T-helper 1 cell treated with Interleukin-12 subunit alpha and Interleukin-12 subunit beta and Interleukin-4 antibody, amounts not matched to agents 30 ng/mL and 1 ng/mL, for 36 hours (primary cell): ENCODE measurements around the gene ACP4. TPM values are rescaled to one million over a fixed set of nuclear protein-coding genes. Genes with fewer than 3 reads are reported as not detected.
"Not testable (repeated sequence)": the region's sequence is repeated elsewhere in the genome, so short reads cannot be mapped to it uniquely, and the experiment has no call there.

Experiments
- intact Hi-C: fragments of 100-400 bp; cut with micrococcal nuclease; formaldehyde crosslinking; loops from one replicate; pipeline ENCODE4 v1.15.1; 2024
- total RNA-seq: library from RNA; stranded (reverse); gene quantifications from 2 replicates; pipeline ENCODE4 v1.2.3, GENCODE V29; 2022

Gene ACP4
- total RNA-seq, 1 donor from 2014 or later: not detected

- intact Hi-C loops: no loop called here
These were observed 6.6 kb downstream of the ACP4 start for GRCh38 chr19:50796634-50797428.

- intact Hi-C loops: no loop called here
These were observed 7.2 kb downstream of the ACP4 start for GRCh38 chr19:50797429-50797780.

GRCh38 chr19:50797781-50798658 lies 7.8 kb downstream of the ACP4 start:
- intact Hi-C loops: no loop called here

- intact Hi-C loops: no loop called here
These were observed 8.7 kb downstream of the ACP4 start for GRCh38 chr19:50798659-50799546.

GRCh38 chr19:50799547-50799851 lies 9.3 kb downstream of the ACP4 start:
- intact Hi-C loops: no loop called here

- intact Hi-C loops: loop anchor here (10.0 kb wide), 4 partner anchors 534 to 926 kb away; partner anchors contain the start of genes AKT1S1, C19orf84 and TBC1D17
These were observed 10.9 kb downstream of the ACP4 start for GRCh38 chr19:50801107-50801506.

- intact Hi-C loops: loop anchor here (1.0 to 10.0 kb wide), 9 partner anchors 76 to 929 kb away; partner anchors contain the start of genes AKT1S1, C19orf84, CTU1 and JOSD2
These were observed 13.6 kb downstream of the ACP4 start for GRCh38 chr19:50803633-50804419.

- intact Hi-C loops: loop anchor here (1.0 to 10.0 kb wide), 14 partner anchors 14 to 930 kb away; partner anchors contain the start of genes AKT1S1, C19orf84, CTU1 and JOSD2
These were observed 14.4 kb downstream of the ACP4 start for GRCh38 chr19:50804420-50805272.

GRCh38 chr19:50808856-50809255 lies 18.6 kb downstream of the ACP4 start:
- intact Hi-C loops: loop anchor here (10.0 kb wide), 4 partner anchors 526 to 934 kb away; partner anchors contain the start of genes AKT1S1, C19orf84 and TBC1D17

GRCh38 chr19:50811622-50812238 lies 21.5 kb downstream of the ACP4 start:
- intact Hi-C loops: not testable (repeated sequence)

GRCh38 chr19:50812474-50812873 lies 22.3 kb downstream of the ACP4 start:
- intact Hi-C loops: no loop called here

GRCh38 chr19:50814883-50815282 lies 24.7 kb downstream of the ACP4 start:
- intact Hi-C loops: no loop called here

- intact Hi-C loops: no loop called here
These were observed 25.2 kb downstream of the ACP4 start for GRCh38 chr19:50815439-50815838.

- intact Hi-C loops: loop anchor here (1.0 kb wide), 2 partner anchors 13 to 18 kb away; no protein-coding TSS in a partner anchor
These were observed 28.0 kb downstream of the ACP4 start for GRCh38 chr19:50817941-50818858.

- intact Hi-C loops: loop anchor here (1.0 kb wide), 2 partner anchors 14 to 17 kb away; no protein-coding TSS in a partner anchor
These were observed 28.8 kb downstream of the ACP4 start for GRCh38 chr19:50818859-50819472.

GRCh38 chr19:50819636-50820035 lies 29.4 kb downstream of the ACP4 start:
- intact Hi-C loops: no loop called here

GRCh38 chr19:50820086-50820485 lies 29.9 kb downstream of the ACP4 start:
- intact Hi-C loops: no loop called here
